Measurements from ENCODE around the gene ESPL1. TPM values are rescaled to one million over a fixed set of nuclear protein-coding genes. Genes with fewer than 3 reads are reported as not detected.

ESPL1 gene
- total and polyA plus RNA-seq, 10 donors, result 0.85 to 7.2 (median 2.6) TPM

DNA sequence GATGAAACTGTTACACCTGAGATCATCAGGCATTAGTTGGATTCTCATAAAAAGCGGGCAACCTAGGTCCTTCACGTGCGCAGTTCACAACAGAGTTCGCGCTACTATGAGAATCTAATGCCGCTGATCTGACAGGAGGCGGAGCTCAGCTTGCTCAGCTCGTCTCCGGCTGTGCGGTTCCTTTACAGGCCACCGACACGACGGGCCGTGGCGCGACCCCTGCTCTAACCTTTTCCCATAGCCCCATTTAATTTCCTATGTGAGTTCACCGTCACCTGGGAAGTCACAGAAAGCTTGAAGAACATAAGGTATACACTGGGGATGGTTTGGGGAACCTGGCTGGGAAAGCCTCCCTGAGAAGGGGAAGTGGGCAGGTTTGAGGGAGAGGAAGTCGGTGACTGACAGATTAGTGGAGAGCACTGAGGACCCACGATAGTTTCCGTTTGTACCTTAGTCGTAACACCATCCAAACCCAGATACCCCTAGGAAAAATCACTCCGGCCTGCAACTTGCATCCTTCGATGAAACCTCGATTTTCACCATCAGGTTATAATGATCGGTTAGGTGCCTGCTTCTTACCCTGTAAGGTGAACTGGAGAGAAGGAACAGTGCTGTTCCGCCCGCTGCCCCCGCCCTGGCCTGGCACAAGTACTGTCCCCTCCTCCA is 56.1 kb downstream of the ESPL1 start:
- peak; percentile 88 for DNase-seq
- Histone ChIP-seq H3K9me3 (no peaks in the 10 kb centered on the region), H3K36me3 (peaks cover 0 to 8% (median 2%) of the 10 kb centered on the region in 6 donors), H3K27me3 (replicated peaks in 1 of 7) (peaks cover 0 to 25% (median 0%) of the 10 kb centered on the region in 7 donors), H3K4me3 (peak overlapping the region; percentile 55 to 86 (median 62)), H3K27ac (peak overlapping the region; percentile 92 to 99 (median 96)), H3K4me1 (peaks cover 26 to 67% (median 50%) of the 10 kb centered on the region in 6 donors)
- intact Hi-C loops (cut with DNase I; ENCODE audit: low total_unique reads), result no loop called here
- 5 to 12% (median 8%) methylated on average over 18 to 28 of the region's 28 CpGs for WGBS, 5 donors
- TF ChIP-seq POLR2A (IDR thresholded peaks at IDR 0.05), result no peak
- peak in 1 of 3 donors; percentile 43 for TF ChIP-seq POLR2AphosphoS5 (IDR thresholded peaks at IDR 0.05)

DNA sequence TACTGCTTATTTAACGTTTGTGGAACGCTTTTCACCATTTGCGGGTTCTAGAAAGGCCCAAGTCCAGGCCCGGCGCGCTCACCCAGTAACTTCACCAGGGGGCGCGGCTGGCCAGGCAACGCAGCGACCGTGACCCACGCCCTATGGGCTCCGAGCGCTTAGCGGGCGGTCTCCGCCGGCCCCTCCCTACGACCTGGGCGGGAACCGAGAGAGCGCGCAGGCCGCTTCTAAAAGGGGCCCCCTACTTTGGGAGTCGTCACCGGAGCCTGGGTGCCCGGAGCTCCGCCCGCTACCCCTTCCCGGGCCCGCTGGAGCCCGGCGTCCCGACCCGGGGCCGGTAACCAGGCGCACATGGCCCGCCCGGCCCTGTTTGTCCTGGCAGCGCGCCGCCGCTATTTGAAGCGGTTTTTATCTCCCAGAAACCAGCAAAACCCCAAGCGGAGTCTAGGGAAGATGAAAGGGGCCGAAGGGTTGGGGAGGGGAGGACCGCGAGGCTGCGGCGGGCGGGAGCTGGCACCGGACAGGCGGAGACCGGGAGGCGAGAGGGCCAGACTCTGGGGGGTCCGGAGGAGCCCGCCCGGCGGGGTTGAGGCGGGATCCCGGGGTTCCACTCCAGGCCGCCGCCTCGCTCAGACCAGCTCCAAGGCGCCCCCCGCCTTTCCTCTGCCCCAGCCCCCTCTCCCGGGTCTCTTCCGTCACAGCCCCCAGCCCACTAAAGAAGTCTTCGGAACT is 56.8 kb downstream of the ESPL1 start:
- Histone ChIP-seq H3K36me3 (peaks cover 0 to under 1% (median 0%) of the 10 kb centered on the region in 6 donors), H3K27me3 (replicated peaks in 1 of 7) (peaks cover 0 to 25% (median 0%) of the 10 kb centered on the region in 7 donors), H3K4me3 (peak overlapping the region; percentile 55 to 86 (median 62)), H3K9me3 (no peaks in the 10 kb centered on the region), H3K27ac (peak overlapping the region; percentile 92 to 99 (median 96)), H3K4me1 (peaks cover 26 to 61% (median 47%) of the 10 kb centered on the region in 6 donors)
- 0 to 1% (median 0%) methylated on average over 55 to 68 of the region's 69 CpGs for WGBS, 5 donors
- DNase-seq, result peak; percentile 98
- intact Hi-C loops (cut with DNase I; ENCODE audit: low total_unique reads), result no loop called here
- peak in 2 of 3 donors; percentile 16 to 70 for TF ChIP-seq POLR2A (IDR thresholded peaks at IDR 0.05)
- TF ChIP-seq POLR2AphosphoS5 (IDR thresholded peaks at IDR 0.05), result peak; percentile 71 to 90 (median 87)
- TF ChIP-seq, protein P1, sequence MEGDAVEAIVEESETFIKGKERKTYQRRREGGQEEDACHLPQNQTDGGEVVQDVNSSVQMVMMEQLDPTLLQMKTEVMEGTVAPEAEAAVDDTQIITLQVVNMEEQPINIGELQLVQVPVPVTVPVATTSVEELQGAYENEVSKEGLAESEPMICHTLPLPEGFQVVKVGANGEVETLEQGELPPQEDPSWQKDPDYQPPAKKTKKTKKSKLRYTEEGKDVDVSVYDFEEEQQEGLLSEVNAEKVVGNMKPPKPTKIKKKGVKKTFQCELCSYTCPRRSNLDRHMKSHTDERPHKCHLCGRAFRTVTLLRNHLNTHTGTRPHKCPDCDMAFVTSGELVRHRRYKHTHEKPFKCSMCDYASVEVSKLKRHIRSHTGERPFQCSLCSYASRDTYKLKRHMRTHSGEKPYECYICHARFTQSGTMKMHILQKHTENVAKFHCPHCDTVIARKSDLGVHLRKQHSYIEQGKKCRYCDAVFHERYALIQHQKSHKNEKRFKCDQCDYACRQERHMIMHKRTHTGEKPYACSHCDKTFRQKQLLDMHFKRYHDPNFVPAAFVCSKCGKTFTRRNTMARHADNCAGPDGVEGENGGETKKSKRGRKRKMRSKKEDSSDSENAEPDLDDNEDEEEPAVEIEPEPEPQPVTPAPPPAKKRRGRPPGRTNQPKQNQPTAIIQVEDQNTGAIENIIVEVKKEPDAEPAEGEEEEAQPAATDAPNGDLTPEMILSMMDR (IDR thresholded peaks at IDR 0.05 in 8 of 11, conservative IDR thresholded peaks at IDR 0.05 in 3 of 11), result peak; percentile 75 to 90 (median 85)

- Histone ChIP-seq H3K4me3 (peak overlapping the region; percentile 55 to 86 (median 62)), H3K27ac (peak overlapping the region; percentile 92 to 99 (median 96)), H3K27me3 (replicated peaks in 1 of 7) (peaks cover 0 to 27% (median 0%) of the 10 kb centered on the region in 7 donors), H3K9me3 (no peaks in the 10 kb centered on the region), H3K4me1 (peaks cover 22 to 55% (median 41%) of the 10 kb centered on the region in 6 donors), H3K36me3 (no peaks in the 10 kb centered on the region)
- DNase-seq, result peak; percentile 86
- TF ChIP-seq POLR2AphosphoS5 (IDR thresholded peaks at IDR 0.05), result peak in 2 of 3 donors; percentile 71 to 73
- TF ChIP-seq POLR2A (IDR thresholded peaks at IDR 0.05), result no peak
- WGBS, 5 donors, result 0 to 2% (median 1%) methylated on average over 12 to 50 of the region's 50 CpGs
- intact Hi-C loops (cut with DNase I; ENCODE audit: low total_unique reads), result no loop called here
Measured at GRCh38 chr12:53325511-53326061, 57.5 kb downstream of the ESPL1 start.

GRCh38 chr12:53326460-53327185 is 58.5 kb downstream of the ESPL1 start:
- peak overlapping the region in 1 of 8 donors; percentile 86 for H3K4me3 ChIP-seq
- no peak for DNase-seq
- peaks cover 0 to 31% (median 0%) of the 10 kb centered on the region in 7 donors for H3K27me3 ChIP-seq (replicated peaks in 1 of 7)
- intact Hi-C loops (cut with DNase I; ENCODE audit: low total_unique reads), result no loop called here
- H3K9me3 ChIP-seq, result no peaks in the 10 kb centered on the region
- H3K27ac ChIP-seq, result no peak overlapping the region
- H3K4me1 ChIP-seq, result peaks cover 19 to 47% (median 36%) of the 10 kb centered on the region in 6 donors
- no peak for TF ChIP-seq POLR2AphosphoS5 (IDR thresholded peaks at IDR 0.05)
- TF ChIP-seq, protein P1 (IDR thresholded peaks at IDR 0.05 in 8 of 11, conservative IDR thresholded peaks at IDR 0.05 in 3 of 11), result no peak
- TF ChIP-seq POLR2A (IDR thresholded peaks at IDR 0.05), result no peak
- H3K36me3 ChIP-seq, result no peaks in the 10 kb centered on the region
- 79 to 86% (median 80%) methylated on average over 8 of the region's 8 CpGs for WGBS, 5 donors

Data from spleen (tissue), 11 donors.